ENCODE results near the gene AHCYL2.

Gene AHCYL2

DNA sequence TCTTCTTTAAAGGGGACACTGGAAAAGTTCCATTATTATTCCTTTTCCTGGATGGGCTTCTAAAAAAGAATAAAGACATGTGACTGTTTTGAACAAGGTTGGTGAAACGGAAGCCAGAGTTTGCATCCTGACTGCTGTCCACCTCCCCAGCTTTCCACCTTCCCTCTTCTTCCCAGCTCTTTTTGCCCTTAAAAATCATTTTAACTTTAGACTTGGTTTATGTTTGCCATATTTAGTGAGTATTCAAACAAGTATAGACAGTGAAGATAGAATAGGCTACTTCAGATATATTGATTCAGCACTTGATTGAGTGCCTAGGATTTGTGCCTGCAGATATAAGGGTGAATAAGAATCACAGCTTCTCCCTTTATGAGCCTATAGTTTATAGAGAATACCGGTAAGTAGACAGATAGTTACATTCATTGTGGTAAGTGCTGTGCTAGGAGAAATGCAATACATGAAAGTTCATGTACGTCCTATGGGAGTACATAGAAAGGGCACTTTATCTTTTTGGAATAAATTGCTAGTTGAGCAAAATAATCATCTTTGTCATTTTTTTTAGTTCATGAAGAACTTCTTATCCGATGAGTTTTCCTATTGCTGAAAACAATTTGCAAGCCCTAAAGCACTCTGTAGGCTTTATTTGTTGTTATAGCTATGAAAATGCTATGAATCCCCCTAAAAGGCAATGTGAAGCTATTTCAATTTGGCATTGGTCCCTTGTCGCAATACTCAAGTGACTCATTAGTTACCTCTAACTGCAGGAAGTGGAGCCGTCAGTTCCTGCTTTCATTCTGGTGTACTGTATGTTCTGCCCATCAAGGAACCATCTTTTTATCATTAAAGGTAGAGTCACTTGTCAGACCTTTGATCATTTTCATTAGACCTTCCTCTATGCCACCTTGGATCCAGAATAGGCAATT is 152.2 kb downstream of the AHCYL2 start:
- no peak overlapping the region for H3K9ac ChIP-seq (ENCODE audit: low read depth, low read length)
- H3K27ac ChIP-seq (ENCODE audit: low read length), result no peak overlapping the region
- no peaks in the 10 kb centered on the region for H3K9me3 ChIP-seq (ENCODE audit: insufficient read depth, low read depth, low read length)
- no peak overlapping the region for H3K4me3 ChIP-seq (ENCODE audit: low read length)
- no peaks in the 10 kb centered on the region for H3K27me3 ChIP-seq (ENCODE audit: insufficient read depth, low read length)
- H3K4me1 ChIP-seq (ENCODE audit: insufficient read depth, low read length), result peaks cover 20% of the 10 kb centered on the region
- no peaks in the 10 kb centered on the region for H3K36me3 ChIP-seq (ENCODE audit: insufficient read depth, low read depth, low read length)

DNA sequence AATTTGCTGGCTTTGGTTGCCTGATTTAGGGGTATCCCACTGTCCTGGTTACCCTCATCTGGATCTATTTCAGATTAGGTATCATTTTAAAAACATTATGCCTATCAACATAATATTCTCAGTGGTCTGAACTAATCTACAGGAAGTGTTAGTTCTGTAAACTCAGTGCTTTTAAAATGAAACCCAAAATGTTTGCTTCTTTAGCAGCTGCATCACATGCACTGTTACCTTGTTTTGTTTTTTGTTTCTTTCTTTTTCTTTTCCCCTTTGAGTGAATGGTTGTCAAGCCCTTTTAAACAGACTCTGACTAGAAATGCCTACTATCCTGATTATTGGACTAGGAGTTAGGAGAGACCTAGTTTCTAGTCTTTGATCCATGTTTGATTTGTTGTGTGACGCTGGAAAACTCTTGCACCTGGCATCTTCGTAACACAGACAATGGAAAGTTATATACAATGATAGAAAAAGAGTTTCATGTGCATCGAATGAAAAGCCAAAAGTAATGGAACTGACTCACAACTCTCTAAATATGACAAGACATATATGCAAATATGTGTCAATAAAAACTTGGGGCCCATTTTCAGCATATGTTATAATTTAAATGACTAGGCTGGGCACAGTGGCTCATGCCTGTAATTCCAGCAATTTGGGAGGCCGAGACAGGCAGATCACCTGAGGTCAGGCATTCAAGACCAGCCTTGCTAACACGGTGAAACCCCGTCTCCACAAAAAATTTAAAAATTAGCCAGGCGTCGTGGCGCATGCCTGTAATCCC is 157.1 kb downstream of the AHCYL2 start:
- no peaks in the 10 kb centered on the region for H3K9me3 ChIP-seq (ENCODE audit: insufficient read depth, low read depth, low read length)
- H3K4me1 ChIP-seq (ENCODE audit: insufficient read depth, low read length), result peaks cover 15% of the 10 kb centered on the region
- H3K36me3 ChIP-seq (ENCODE audit: insufficient read depth, low read depth, low read length), result no peaks in the 10 kb centered on the region
- H3K4me3 ChIP-seq (ENCODE audit: low read length), result no peak overlapping the region
- H3K27ac ChIP-seq (ENCODE audit: low read length), result no peak overlapping the region
- no peaks in the 10 kb centered on the region for H3K27me3 ChIP-seq (ENCODE audit: insufficient read depth, low read length)
- no peak overlapping the region for H3K9ac ChIP-seq (ENCODE audit: low read depth, low read length)

DNA sequence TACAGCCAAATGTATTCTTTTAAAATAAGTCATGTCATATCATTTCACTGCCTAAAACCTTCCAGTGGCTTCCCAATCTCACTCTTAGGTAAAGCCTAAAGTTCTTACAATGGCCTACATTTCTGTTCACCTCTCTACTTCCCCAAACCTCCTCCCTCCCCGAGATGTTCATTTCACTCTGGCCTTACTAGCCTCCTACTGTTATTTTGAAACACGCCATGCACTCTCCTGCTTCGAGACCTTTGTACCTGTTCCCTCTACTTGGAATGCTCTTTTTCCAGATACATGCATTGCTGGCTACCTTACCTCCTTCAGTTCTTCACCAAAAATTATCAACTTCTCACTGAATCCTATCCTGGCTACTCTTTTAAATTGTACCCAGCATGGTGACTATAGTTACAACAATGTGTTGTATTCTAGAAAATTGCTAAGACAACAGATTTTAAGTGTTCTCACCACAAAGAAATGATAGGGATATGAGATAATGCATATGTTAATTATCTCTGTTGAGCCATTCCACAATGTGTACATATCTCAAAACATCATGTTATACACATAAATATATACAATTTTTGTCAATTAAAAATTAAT is 158.8 kb downstream of the AHCYL2 start:
- no peaks in the 10 kb centered on the region for H3K9me3 ChIP-seq (ENCODE audit: insufficient read depth, low read depth, low read length)
- no peak overlapping the region for H3K9ac ChIP-seq (ENCODE audit: low read depth, low read length)
- H3K4me1 ChIP-seq (ENCODE audit: insufficient read depth, low read length), result peaks cover 27% of the 10 kb centered on the region
- H3K36me3 ChIP-seq (ENCODE audit: insufficient read depth, low read depth, low read length), result no peaks in the 10 kb centered on the region
- H3K27me3 ChIP-seq (ENCODE audit: insufficient read depth, low read length), result no peaks in the 10 kb centered on the region
- no peak overlapping the region for H3K27ac ChIP-seq (ENCODE audit: low read length)
- H3K4me3 ChIP-seq (ENCODE audit: low read length), result no peak overlapping the region

DNA sequence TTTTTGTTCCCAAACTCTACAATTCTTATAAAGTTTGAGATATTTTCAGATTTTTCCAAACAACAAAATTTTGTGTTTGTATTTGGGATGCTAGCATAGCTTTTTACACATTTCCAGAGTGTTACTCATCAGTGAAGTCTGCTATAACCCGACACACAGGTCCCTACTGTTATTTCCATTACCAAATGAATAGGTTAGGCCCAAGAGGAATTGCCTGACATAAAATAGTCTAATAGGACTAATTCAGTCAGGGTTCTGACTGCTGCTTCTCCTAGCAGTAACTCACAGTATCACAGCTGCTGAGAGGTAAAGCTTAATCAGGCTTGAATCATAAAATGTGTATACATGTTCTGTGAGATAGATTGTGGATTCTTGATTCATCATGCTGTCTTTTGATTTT is 160.3 kb downstream of the AHCYL2 start:
- Histone ChIP-seq H3K27me3 (ENCODE audit: insufficient read depth, low read length) (no peaks in the 10 kb centered on the region), H3K9ac (ENCODE audit: low read depth, low read length) (peak overlapping the region; percentile 3; the same call in 1 of the 2 replicates), H3K36me3 (ENCODE audit: insufficient read depth, low read depth, low read length) (peaks cover 5% of the 10 kb centered on the region; the same call in 1 of the 2 replicates), H3K4me3 (ENCODE audit: low read length) (peak overlapping the region; percentile 17; the same call in 1 of the 2 replicates), H3K27ac (ENCODE audit: low read length) (no peak overlapping the region), H3K4me1 (ENCODE audit: insufficient read depth, low read length) (peaks cover 29% of the 10 kb centered on the region), H3K9me3 (ENCODE audit: insufficient read depth, low read depth, low read length) (no peaks in the 10 kb centered on the region)

DNA sequence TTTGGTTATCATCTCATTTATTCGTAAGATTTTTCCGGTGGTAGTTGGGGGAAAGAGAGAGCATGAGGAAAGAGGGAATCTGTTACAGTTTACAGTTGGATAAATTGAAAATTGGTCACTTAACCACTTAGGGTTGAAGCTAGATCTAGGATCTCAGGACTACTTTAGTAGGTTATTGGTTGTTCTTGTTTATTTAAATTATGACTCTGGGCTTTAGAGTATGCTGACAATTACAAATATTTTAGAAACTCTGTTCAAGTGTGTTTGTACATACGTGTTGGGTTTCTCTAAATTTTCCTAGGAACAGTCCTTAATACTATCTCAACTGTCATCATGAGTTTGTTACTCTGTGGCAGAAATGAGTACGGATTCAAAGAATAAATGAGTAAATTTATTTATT is 160.8 kb downstream of the AHCYL2 start:
- H3K4me3 ChIP-seq (ENCODE audit: low read length), result peak overlapping the region; percentile 17; the same call in 1 of the 2 replicates
- H3K36me3 ChIP-seq (ENCODE audit: insufficient read depth, low read depth, low read length), result peaks cover 10% of the 10 kb centered on the region; the same call in 1 of the 2 replicates
- H3K9ac ChIP-seq (ENCODE audit: low read depth, low read length), result peak overlapping the region; percentile 3; the same call in 1 of the 2 replicates
- H3K27me3 ChIP-seq (ENCODE audit: insufficient read depth, low read length), result no peaks in the 10 kb centered on the region
- H3K27ac ChIP-seq (ENCODE audit: low read length), result no peak overlapping the region
- H3K9me3 ChIP-seq (ENCODE audit: insufficient read depth, low read depth, low read length), result no peaks in the 10 kb centered on the region
- H3K4me1 ChIP-seq (ENCODE audit: insufficient read depth, low read length), result peaks cover 29% of the 10 kb centered on the region

DNA sequence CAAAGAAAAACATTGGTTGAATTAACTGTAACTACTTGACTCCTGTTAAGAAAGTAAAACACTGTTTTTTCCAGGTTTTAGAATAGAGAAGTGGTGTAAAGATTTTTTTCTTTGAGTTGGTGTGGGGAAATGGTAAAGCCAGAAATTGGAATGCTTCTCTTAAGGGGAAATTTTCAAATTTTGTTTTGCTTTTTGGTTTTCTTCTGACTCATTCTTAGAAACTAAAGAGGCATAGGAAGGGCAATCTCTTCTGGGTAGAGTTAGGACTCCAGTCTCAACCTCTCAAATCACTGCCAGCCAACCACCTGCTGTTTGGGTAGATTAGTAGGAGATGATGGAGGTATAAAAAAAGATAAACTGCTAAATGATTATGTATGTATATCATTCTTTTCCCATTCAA is 161.7 kb downstream of the AHCYL2 start:
- H3K36me3 ChIP-seq (ENCODE audit: insufficient read depth, low read depth, low read length), result peaks cover 11% of the 10 kb centered on the region; the same call in 1 of the 2 replicates
- no peak overlapping the region for H3K27ac ChIP-seq (ENCODE audit: low read length)
- no peaks in the 10 kb centered on the region for H3K9me3 ChIP-seq (ENCODE audit: insufficient read depth, low read depth, low read length)
- H3K9ac ChIP-seq (ENCODE audit: low read depth, low read length), result no peak overlapping the region
- H3K4me3 ChIP-seq (ENCODE audit: low read length), result no peak overlapping the region
- H3K27me3 ChIP-seq (ENCODE audit: insufficient read depth, low read length), result no peaks in the 10 kb centered on the region
- peaks cover 29% of the 10 kb centered on the region for H3K4me1 ChIP-seq (ENCODE audit: insufficient read depth, low read length)

DNA sequence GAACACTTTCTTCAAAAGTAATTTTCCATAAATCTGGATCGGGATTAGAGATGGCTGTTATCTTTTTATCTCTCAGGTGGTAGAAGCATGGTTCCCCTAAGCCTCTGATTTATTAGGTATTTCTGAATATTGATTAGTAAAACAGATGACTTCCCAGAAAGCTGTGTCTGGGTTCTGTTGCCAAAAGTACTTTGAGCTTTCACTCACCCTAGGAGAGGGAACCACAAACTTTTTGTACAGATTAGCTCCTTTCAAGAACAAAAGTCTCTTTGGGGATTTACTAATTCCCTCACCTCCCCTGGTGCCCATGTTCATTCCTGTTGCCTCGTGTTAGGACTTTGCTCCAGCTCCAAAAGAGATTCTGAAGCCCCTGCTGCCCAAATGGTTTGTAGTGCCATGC is 162.7 kb downstream of the AHCYL2 start:
- Histone ChIP-seq H3K9ac (ENCODE audit: low read depth, low read length) (no peak overlapping the region), H3K4me1 (ENCODE audit: insufficient read depth, low read length) (peaks cover 29% of the 10 kb centered on the region), H3K36me3 (ENCODE audit: insufficient read depth, low read depth, low read length) (peaks cover 11% of the 10 kb centered on the region; the same call in 1 of the 2 replicates), H3K27ac (ENCODE audit: low read length) (no peak overlapping the region), H3K9me3 (ENCODE audit: insufficient read depth, low read depth, low read length) (no peaks in the 10 kb centered on the region), H3K4me3 (ENCODE audit: low read length) (no peak overlapping the region), H3K27me3 (ENCODE audit: insufficient read depth, low read length) (no peaks in the 10 kb centered on the region)

DNA sequence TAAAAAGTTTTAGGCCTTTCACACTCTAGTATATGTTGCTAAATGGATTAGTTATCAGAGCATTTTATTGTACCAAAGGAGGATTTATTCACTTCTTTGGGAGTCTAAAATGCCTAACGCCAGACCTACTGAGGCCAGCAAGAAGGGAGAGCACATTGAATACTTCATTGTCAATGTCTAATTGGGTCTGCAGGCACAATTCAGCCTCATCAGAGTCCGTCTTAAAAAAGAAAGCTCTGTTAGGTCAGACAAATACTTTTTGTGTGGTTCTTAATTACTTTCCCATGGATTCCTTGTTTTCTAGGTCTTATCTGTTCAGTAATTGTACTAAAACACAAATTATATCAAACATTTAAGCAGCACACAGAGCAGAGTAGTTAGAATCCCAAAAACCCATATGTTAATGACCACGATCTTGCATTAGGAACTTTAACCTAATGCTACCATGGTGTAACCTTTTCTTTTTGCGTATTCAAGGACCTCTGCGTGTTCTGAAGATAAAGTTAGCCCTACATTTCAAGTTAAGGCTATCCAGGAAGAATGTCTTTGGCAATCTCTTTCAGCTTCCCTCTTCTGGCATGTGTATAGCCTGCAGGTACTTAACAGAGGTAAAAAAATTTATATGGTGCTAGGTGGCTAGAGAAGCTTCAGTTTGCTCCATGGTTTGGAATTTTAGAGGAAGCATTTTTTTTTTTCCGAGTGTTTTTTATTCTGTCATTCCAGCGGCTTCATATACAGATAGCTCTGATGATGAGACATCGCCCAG is 163.7 kb downstream of the AHCYL2 start:
- Histone ChIP-seq H3K36me3 (ENCODE audit: insufficient read depth, low read depth, low read length) (peaks cover 11% of the 10 kb centered on the region; the same call in 1 of the 2 replicates), H3K27me3 (ENCODE audit: insufficient read depth, low read length) (no peaks in the 10 kb centered on the region), H3K9me3 (ENCODE audit: insufficient read depth, low read depth, low read length) (no peaks in the 10 kb centered on the region), H3K4me1 (ENCODE audit: insufficient read depth, low read length) (peaks cover 29% of the 10 kb centered on the region), H3K27ac (ENCODE audit: low read length) (no peak overlapping the region), H3K4me3 (ENCODE audit: low read length) (no peak overlapping the region), H3K9ac (ENCODE audit: low read depth, low read length) (no peak overlapping the region)

DNA sequence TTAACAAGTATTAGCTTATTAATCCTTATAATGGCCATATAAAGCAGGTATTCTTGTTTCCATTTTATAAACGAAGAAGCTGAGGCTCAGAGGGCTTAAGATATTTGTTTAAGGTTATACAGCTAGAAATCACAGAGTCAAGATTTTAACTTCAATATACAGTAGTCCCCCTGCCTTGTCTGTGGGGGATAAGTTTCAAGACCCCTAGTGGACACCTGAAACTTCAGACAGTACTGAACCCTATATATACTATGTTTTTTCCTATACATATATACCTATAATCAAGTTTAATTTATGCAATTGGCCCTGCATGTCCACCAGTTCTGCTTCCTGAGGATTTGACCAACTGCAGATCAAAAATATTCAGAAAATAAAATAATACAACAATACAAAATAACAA is 165.0 kb downstream of the AHCYL2 start:
- H3K27me3 ChIP-seq (ENCODE audit: insufficient read depth, low read length), result no peaks in the 10 kb centered on the region
- no peak overlapping the region for H3K4me3 ChIP-seq (ENCODE audit: low read length)
- no peak overlapping the region for H3K9ac ChIP-seq (ENCODE audit: low read depth, low read length)
- no peak overlapping the region for H3K27ac ChIP-seq (ENCODE audit: low read length)
- no peaks in the 10 kb centered on the region for H3K9me3 ChIP-seq (ENCODE audit: insufficient read depth, low read depth, low read length)
- H3K4me1 ChIP-seq (ENCODE audit: insufficient read depth, low read length), result peaks cover 25% of the 10 kb centered on the region
- H3K36me3 ChIP-seq (ENCODE audit: insufficient read depth, low read depth, low read length), result peaks cover 11% of the 10 kb centered on the region; the same call in 1 of the 2 replicates

DNA sequence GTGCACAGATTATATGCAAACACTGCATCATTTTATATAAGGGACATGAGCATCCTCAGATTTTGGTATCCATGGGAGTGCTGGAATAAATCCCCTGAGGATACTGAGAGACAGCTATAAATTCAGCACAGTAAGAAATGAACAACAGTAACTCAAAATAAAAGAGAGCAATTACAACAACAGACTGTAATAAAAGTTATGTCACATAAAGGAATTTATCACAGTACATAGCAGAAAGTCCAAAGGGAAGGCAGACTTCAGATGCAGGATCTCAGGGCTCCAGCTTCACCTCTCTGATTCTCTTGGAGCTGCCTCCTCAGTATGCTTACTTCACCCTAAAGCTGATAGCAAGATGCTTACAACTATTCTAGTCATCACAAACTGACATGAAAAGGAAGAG is 165.5 kb downstream of the AHCYL2 start:
- no peaks in the 10 kb centered on the region for H3K27me3 ChIP-seq (ENCODE audit: insufficient read depth, low read length)
- no peak overlapping the region for H3K27ac ChIP-seq (ENCODE audit: low read length)
- H3K36me3 ChIP-seq (ENCODE audit: insufficient read depth, low read depth, low read length), result peaks cover 11% of the 10 kb centered on the region

More for the DNA sequence above, 165.5 kb downstream of the AHCYL2 start:
- H3K9me3 ChIP-seq (ENCODE audit: insufficient read depth, low read depth, low read length), result no peaks in the 10 kb centered on the region
- no peak overlapping the region for H3K4me3 ChIP-seq (ENCODE audit: low read length)
- H3K9ac ChIP-seq (ENCODE audit: low read depth, low read length), result no peak overlapping the region
- peaks cover 22% of the 10 kb centered on the region for H3K4me1 ChIP-seq (ENCODE audit: insufficient read depth, low read length)

Measured in iPS-20b (cell line).